Type B pancreatic cell (in vitro differentiated cells): ENCODE results near the gene CAPN8. TPM values are rescaled to one million over a fixed set of nuclear protein-coding genes. Genes with fewer than 3 reads are reported as not detected.
A peak's percentile ranks its signal among the peaks of the same experiment; 100 is the strongest.

Experiments used
- DNase-seq: peaks from one replicate; pipeline ENCODE4 v3.0.0; 2021; ENCODE audit warnings: mixed read lengths; ENCODE audit not compliant: unreplicated experiment; ENCODE audit errors: extremely low spot score
- H3K27ac Mint-ChIP-seq: 2 replicates; pipeline ENCODE4 v1.8.0; 2021; ENCODE audit warnings: mild to moderate bottlenecking, mixed read lengths
- H3K27me3 Mint-ChIP-seq: 2 replicates; pipeline ENCODE4 v1.8.0; 2021; ENCODE audit warnings: mixed read lengths
- H3K36me3 Mint-ChIP-seq: 2 replicates; pipeline ENCODE4 v1.8.0; 2021; ENCODE audit warnings: mixed read lengths
- H3K4me1 Mint-ChIP-seq: one replicate; pipeline ENCODE4 v1.8.0; 2021; ENCODE audit warnings: mixed read lengths; ENCODE audit not compliant: unreplicated experiment
- H3K4me3 Mint-ChIP-seq: 2 replicates; pipeline ENCODE4 v1.8.0; 2021; ENCODE audit warnings: mild to moderate bottlenecking, mixed read lengths
- H3K9me3 Mint-ChIP-seq: 2 replicates; pipeline ENCODE4 v1.8.0; 2021; ENCODE audit warnings: mixed read lengths
- CTCF ChIP-seq: fragments of 200-600 bp; sonication (generic); conservative IDR thresholded peaks from 2 replicates; pipeline ENCODE4 v1.5.0; 2021; ENCODE audit warnings: antibody characterized with exemption, mild to moderate bottlenecking
- total RNA-seq: library from RNA; stranded (reverse); gene quantifications from 2 replicates; pipeline ENCODE4 v1.2.1, GENCODE V29; 2021; ENCODE audit warnings: low replicate concordance

CAPN8 gene
- total RNA-seq, 1 donor from 2014 or later = 2.3 TPM

- H3K36me3 Mint-ChIP-seq = no peaks in the 10 kb centered on the region
- H3K27me3 Mint-ChIP-seq = peaks cover 3% of the 10 kb centered on the region
- no peak for TF ChIP-seq CTCF
- H3K4me1 Mint-ChIP-seq = peaks cover 36% of the 10 kb centered on the region
- H3K27ac Mint-ChIP-seq = peak overlapping the region; percentile 27
- no peaks in the 10 kb centered on the region for H3K9me3 Mint-ChIP-seq
- DNase-seq = no peak
- no peak overlapping the region for H3K4me3 Mint-ChIP-seq
Observed at GRCh38 chr1:223708651-223709268, 43.3 kb upstream of the CAPN8 start.

GRCh38 chr1:223708001-223708359 is 42.5 kb upstream of the CAPN8 start:
- Mint-ChIP-seq H3K4me1 (peaks cover 30% of the 10 kb centered on the region), H3K4me3 (peak overlapping the region; percentile 72), H3K27me3 (peaks cover 3% of the 10 kb centered on the region), H3K36me3 (no peaks in the 10 kb centered on the region), H3K9me3 (no peaks in the 10 kb centered on the region), H3K27ac (peak overlapping the region; percentile 84)
- DNase-seq = no peak
- TF ChIP-seq CTCF = peak; percentile 50

- Mint-ChIP-seq H3K27me3 (peaks cover 6% of the 10 kb centered on the region), H3K9me3 (no peaks in the 10 kb centered on the region), H3K4me3 (peak overlapping the region; percentile 39), H3K4me1 (peaks cover 30% of the 10 kb centered on the region), H3K27ac (peak overlapping the region; percentile 84), H3K36me3 (no peaks in the 10 kb centered on the region)
- DNase-seq = no peak
- no peak for TF ChIP-seq CTCF
Observed at GRCh38 chr1:223707256-223708000, 41.9 kb upstream of the CAPN8 start.

GRCh38 chr1:223706077-223706973 is 40.8 kb upstream of the CAPN8 start:
- Mint-ChIP-seq H3K4me1 (peaks cover 32% of the 10 kb centered on the region), H3K36me3 (no peaks in the 10 kb centered on the region), H3K27me3 (peaks cover 6% of the 10 kb centered on the region), H3K9me3 (no peaks in the 10 kb centered on the region), H3K27ac (peak overlapping the region; percentile 87), H3K4me3 (peak overlapping the region; percentile 50)
- TF ChIP-seq CTCF = no peak
- no peak for DNase-seq

- H3K27me3 Mint-ChIP-seq = peaks cover 6% of the 10 kb centered on the region
- no peak for DNase-seq
- H3K36me3 Mint-ChIP-seq = no peaks in the 10 kb centered on the region
- H3K4me3 Mint-ChIP-seq = no peak overlapping the region
- no peaks in the 10 kb centered on the region for H3K9me3 Mint-ChIP-seq
- peak overlapping the region; percentile 87 for H3K27ac Mint-ChIP-seq
- H3K4me1 Mint-ChIP-seq = peaks cover 44% of the 10 kb centered on the region
- TF ChIP-seq CTCF = no peak
Observed at GRCh38 chr1:223704921-223705878, 39.7 kb upstream of the CAPN8 start.
